C4-2B (cell line): ENCODE measurements around the gene FGF18.

Experiments used
- CTCF ChIP-seq: fragments of 450-650 bp; conservative IDR thresholded peaks from 2 replicates; pipeline ENCODE4 v1.5.1; 2017; ENCODE audit warnings: mild to moderate bottlenecking
- ZFX ChIP-seq: fragments of 450-650 bp; IDR thresholded peaks from 2 replicates; pipeline ENCODE4 v1.6.1; 2017

DNA sequence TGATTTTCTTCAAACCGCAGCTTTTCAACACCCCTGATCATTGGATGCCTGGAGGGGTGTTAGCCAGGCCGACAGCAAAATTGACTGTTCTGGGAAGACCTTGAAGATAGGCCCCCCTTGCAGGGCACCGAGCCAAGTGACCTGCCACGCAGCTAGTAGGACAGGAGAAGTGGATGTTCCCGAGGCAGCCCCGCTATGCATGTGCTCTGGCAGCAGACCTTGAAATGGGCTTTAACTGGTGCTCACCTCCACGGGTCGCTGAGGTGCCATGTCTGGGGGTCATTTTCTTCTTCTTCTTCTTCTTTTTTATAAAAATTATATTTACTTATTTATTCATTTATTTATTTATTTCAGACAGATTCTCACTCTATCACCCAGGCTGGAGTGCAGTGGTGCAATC, 12.6 kb downstream of the FGF18 start:
- TF ChIP-seq CTCF (no peak), ZFX (no peak)
